Mesenchymal stem cell (in vitro differentiated cells and primary cell): ENCODE measurements around the gene MEGF11.

Experiments used
- DNase-seq: peaks from one replicate; pipeline ENCODE4 v3.0.0-alpha.2; 2013
- H2AFZ ChIP-seq: one replicate; pipeline ENCODE4 v1.6.1; 2013; ENCODE audit warnings: low read depth, mild to moderate bottlenecking, control low read depth, inconsistent platforms, low read length, moderate library complexity
- H2AK5ac ChIP-seq: 2 replicates; pipeline ENCODE4 v1.6.1; 2013; ENCODE audit warnings: low read length, moderate library complexity, mild to moderate bottlenecking, inconsistent platforms; ENCODE audit not compliant: severe bottlenecking
- H2BK120ac ChIP-seq: one replicate; pipeline ENCODE4 v1.6.1; 2013; ENCODE audit warnings: low read depth, mild to moderate bottlenecking, inconsistent platforms, low read length, moderate library complexity
- H2BK12ac ChIP-seq, 2 experiments: one replicate each; pipeline ENCODE4 v1.6.1; 2013; ENCODE audit warnings: inconsistent platforms in 2 of 2, low read length in 2 of 2, mild to moderate bottlenecking in 2 of 2, moderate library complexity in 2 of 2, control low read depth in 1 of 2
- H2BK15ac ChIP-seq: one replicate; pipeline ENCODE4 v1.6.1; 2013; ENCODE audit warnings: mild to moderate bottlenecking, low read depth, inconsistent platforms; ENCODE audit not compliant: poor library complexity, severe bottlenecking
- H2BK5ac ChIP-seq: 2 replicates; pipeline ENCODE4 v1.6.1; 2013; ENCODE audit warnings: low read depth, mild to moderate bottlenecking, low read length, control low read depth, inconsistent platforms; ENCODE audit not compliant: poor library complexity, severe bottlenecking
- H3K14ac ChIP-seq, 2 experiments: one replicate each; pipeline ENCODE4 v1.6.1; 2013; ENCODE audit warnings: inconsistent platforms in 2 of 2, low read length in 2 of 2, control low read depth in 1 of 2, mild to moderate bottlenecking in 1 of 2, moderate library complexity in 1 of 2
- H3K18ac ChIP-seq, 2 experiments: one replicate each; pipeline ENCODE4 v1.6.1; 2013; ENCODE audit warnings: inconsistent platforms in 2 of 2, low read length in 2 of 2, control low read depth in 1 of 2, low read depth in 1 of 2, mild to moderate bottlenecking in 1 of 2
- H3K23ac ChIP-seq, 2 experiments: one replicate each; pipeline ENCODE4 v1.6.1; 2013; ENCODE audit warnings: inconsistent platforms in 2 of 2, low read length in 2 of 2, mild to moderate bottlenecking in 2 of 2, moderate library complexity in 2 of 2, control low read depth in 1 of 2
- H3K27ac ChIP-seq: 2 replicates; pipeline ENCODE4 v1.5.1; 2013; ENCODE audit warnings: mild to moderate bottlenecking, moderate library complexity, low read length, control low read depth, inconsistent platforms; ENCODE audit not compliant: poor library complexity, severe bottlenecking
- H3K27me3 ChIP-seq, 2 experiments: 2 replicates each; pipeline versions ENCODE4 v1.6.1 to v1.7.0; 2013; ENCODE audit warnings: low read length in 2 of 2, mild to moderate bottlenecking in 2 of 2, moderate library complexity in 2 of 2, control low read depth in 1 of 2, inconsistent platforms in 1 of 2; ENCODE audit not compliant: control insufficient read depth in 1 of 2, insufficient read depth in 1 of 2
- H3K36me3 ChIP-seq, 2 experiments: 2 replicates each; pipeline versions ENCODE4 v1.6.1 to v1.7.0; 2013; ENCODE audit warnings: low read length in 2 of 2, control low read depth in 1 of 2, inconsistent platforms in 1 of 2, low read depth in 1 of 2, mild to moderate bottlenecking in 1 of 2; ENCODE audit not compliant: insufficient read depth in 2 of 2, control insufficient read depth in 1 of 2
- H3K4ac ChIP-seq, 2 experiments: one replicate each; pipeline ENCODE4 v1.6.1; 2013; ENCODE audit warnings: inconsistent platforms in 2 of 2, low read length in 2 of 2, mild to moderate bottlenecking in 2 of 2, moderate library complexity in 2 of 2, control low read depth in 1 of 2, low read depth in 1 of 2
- H3K4me1 ChIP-seq: 2 replicates; pipeline ENCODE4 v1.6.1; 2013; ENCODE audit warnings: low read depth, low read length, control low read depth; ENCODE audit not compliant: control insufficient read depth, insufficient read depth
- H3K4me2 ChIP-seq: 2 replicates; pipeline ENCODE4 v1.6.1; 2013; ENCODE audit warnings: low read length, mild to moderate bottlenecking, inconsistent platforms; ENCODE audit not compliant: poor library complexity, severe bottlenecking
- H3K4me3 ChIP-seq, 2 experiments: 2 replicates each; pipeline versions ENCODE4 v1.5.1 to v1.7.0; 2013; ENCODE audit warnings: low read length in 2 of 2, mild to moderate bottlenecking in 2 of 2, control low read depth in 1 of 2, low read depth in 1 of 2; ENCODE audit not compliant: insufficient read depth in 1 of 2
- H3K79me1 ChIP-seq: replicated peaks from 2 replicates; pipeline ENCODE4 v1.6.1; 2013; ENCODE audit warnings: mild to moderate bottlenecking, control low read depth, low read length, inconsistent platforms; ENCODE audit not compliant: poor library complexity, severe bottlenecking
- H3K9ac ChIP-seq: 2 replicates; pipeline ENCODE4 v1.7.0; 2013; ENCODE audit warnings: mild to moderate bottlenecking, low read length, moderate library complexity
- H3K9me3 ChIP-seq: 2 replicates; pipeline ENCODE4 v1.7.0; 2013; ENCODE audit warnings: mild to moderate bottlenecking, low read length; ENCODE audit not compliant: control insufficient read depth
- H4K8ac ChIP-seq: one replicate; pipeline ENCODE4 v1.6.1; 2013; ENCODE audit warnings: inconsistent platforms, mild to moderate bottlenecking, low read length, moderate library complexity
- H4K91ac ChIP-seq: one replicate; pipeline ENCODE4 v1.6.1; 2013; ENCODE audit warnings: mild to moderate bottlenecking, low read length, inconsistent platforms
- WGBS: methylation state at CpG from one replicate; pipeline ENCODE4 v1.1.7; 2013; ENCODE audit warnings: mixed read lengths; 5-methylcytosine and 5-hydroxymethylcytosine counted together

Gene MEGF11

GRCh38 chr15:65963911-65964482, 289.6 kb downstream of the MEGF11 start:
- no peak overlapping the region for H2BK15ac ChIP-seq
- WGBS: 55% methylated on average over 13 of the region's 13 CpGs

GRCh38 chr15:65963358-65963757, 290.2 kb downstream of the MEGF11 start:
- no peaks in the 10 kb centered on the region for H3K79me1 ChIP-seq
- H3K18ac ChIP-seq: no peak overlapping the region
- peaks cover 45 to 88% of the 10 kb centered on the region in 2 experiments for H3K27me3 ChIP-seq
- H2BK120ac ChIP-seq: no peak overlapping the region
- H4K8ac ChIP-seq: no peak overlapping the region
- H3K27ac ChIP-seq: no peak overlapping the region
- H3K23ac ChIP-seq: no peak overlapping the region
- no peak overlapping the region for H3K9ac ChIP-seq
- no peak overlapping the region for H2BK12ac ChIP-seq
- no peak overlapping the region for H3K4me3 ChIP-seq
- H3K14ac ChIP-seq: no peak overlapping the region
- H3K4me2 ChIP-seq: no peak overlapping the region
- H3K4ac ChIP-seq: no peak overlapping the region
- no peaks in the 10 kb centered on the region for H3K4me1 ChIP-seq
- H2BK15ac ChIP-seq: no peak overlapping the region
- no peak overlapping the region for H2AK5ac ChIP-seq
- 75% methylated on average over 5 of the region's 5 CpGs for WGBS
- no peak for DNase-seq
- no peaks in the 10 kb centered on the region for H3K9me3 ChIP-seq
- no peak overlapping the region for H2AFZ ChIP-seq
- no peak overlapping the region for H2BK5ac ChIP-seq
- H4K91ac ChIP-seq: no peak overlapping the region
- no peaks in the 10 kb centered on the region for H3K36me3 ChIP-seq

More at GRCh38 chr15:65963911-65964482, 289.6 kb downstream of the MEGF11 start:
- Histone ChIP-seq H3K4me3 (no peak overlapping the region), H3K14ac (no peak overlapping the region), H3K9ac (no peak overlapping the region), H3K4me1 (no peaks in the 10 kb centered on the region), H3K4ac (no peak overlapping the region), H3K36me3 (no peaks in the 10 kb centered on the region), H3K27ac (no peak overlapping the region), H3K79me1 (no peaks in the 10 kb centered on the region), H3K9me3 (no peaks in the 10 kb centered on the region), H2AFZ (no peak overlapping the region), H2AK5ac (no peak overlapping the region), H2BK120ac (no peak overlapping the region), H4K91ac (no peak overlapping the region), H3K23ac (no peak overlapping the region), H2BK5ac (no peak overlapping the region), H3K4me2 (no peak overlapping the region), H3K27me3 (peaks cover 39 to 88% of the 10 kb centered on the region in 2 experiments), H4K8ac (no peak overlapping the region), H3K18ac (no peak overlapping the region), H2BK12ac (no peak overlapping the region)
- no peak for DNase-seq

GRCh38 chr15:65962187-65962586, 291.4 kb downstream of the MEGF11 start:
- Histone ChIP-seq H2AFZ (no peak overlapping the region), H3K4me3 (no peak overlapping the region), H3K27me3 (peaks cover 55 to 89% of the 10 kb centered on the region in 2 experiments), H2BK12ac (no peak overlapping the region), H3K18ac (no peak overlapping the region), H3K4ac (no peak overlapping the region), H4K8ac (no peak overlapping the region), H2BK5ac (no peak overlapping the region), H3K9me3 (no peaks in the 10 kb centered on the region), H3K4me2 (no peak overlapping the region), H2BK120ac (no peak overlapping the region), H4K91ac (no peak overlapping the region), H3K36me3 (no peaks in the 10 kb centered on the region), H2BK15ac (no peak overlapping the region), H3K4me1 (no peaks in the 10 kb centered on the region), H3K23ac (no peak overlapping the region), H2AK5ac (no peak overlapping the region), H3K27ac (no peak overlapping the region), H3K9ac (no peak overlapping the region), H3K14ac (no peak overlapping the region), H3K79me1 (no peaks in the 10 kb centered on the region)
- DNase-seq: no peak
- WGBS: 88% methylated on average over 1 of the region's 3 CpGs

- no peak overlapping the region for H3K9ac ChIP-seq
- H3K4ac ChIP-seq: no peak overlapping the region
- H2AK5ac ChIP-seq: no peak overlapping the region
- no peak overlapping the region for H2BK120ac ChIP-seq
- H2BK12ac ChIP-seq: no peak overlapping the region
- no peak overlapping the region for H2BK15ac ChIP-seq
- H3K36me3 ChIP-seq: no peaks in the 10 kb centered on the region
- no peak overlapping the region for H2AFZ ChIP-seq
- H2BK5ac ChIP-seq: no peak overlapping the region
- WGBS: 46% methylated on average over 3 of the region's 3 CpGs
- no peaks in the 10 kb centered on the region for H3K9me3 ChIP-seq
- no peaks in the 10 kb centered on the region for H3K4me1 ChIP-seq
- H3K18ac ChIP-seq: no peak overlapping the region
- H4K8ac ChIP-seq: no peak overlapping the region
- no peak overlapping the region for H3K14ac ChIP-seq
- peaks cover 62 to 90% of the 10 kb centered on the region in 2 experiments for H3K27me3 ChIP-seq
- H3K4me3 ChIP-seq: no peak overlapping the region
- no peak overlapping the region for H4K91ac ChIP-seq
- DNase-seq: no peak
- no peak overlapping the region for H3K27ac ChIP-seq
- no peak overlapping the region for H3K23ac ChIP-seq
- H3K4me2 ChIP-seq: no peak overlapping the region
- H3K79me1 ChIP-seq: no peaks in the 10 kb centered on the region
Observed at GRCh38 chr15:65960586-65960985, 293.0 kb downstream of the MEGF11 start.
